ENCODE results near the gene FAM3D.

FAM3D gene

GRCh38 chr3:58622892-58623291, 43.7 kb downstream of the FAM3D start:
- DNase-seq (ENCODE audit: low spot score), result no peak
- TF ChIP-seq CTCF (IDR thresholded peaks at IDR 0.05; ENCODE audit: extremely low read depth, insufficient read depth, missing control alignments), result no peak
- in situ Hi-C loops (cut with MboI; ENCODE audit: low pct_unique_long_range_greater_than_20kb, low sequenced_read_pairs, unreplicated experiment), result loop anchor here (10.0 kb wide), 1 partner anchor 48 kb away; the partner anchor contains the start of gene FAM107A

GRCh38 chr3:58622436-58622835, 44.1 kb downstream of the FAM3D start:
- DNase-seq (ENCODE audit: low spot score), result no peak
- no peak for TF ChIP-seq CTCF (IDR thresholded peaks at IDR 0.05; ENCODE audit: extremely low read depth, insufficient read depth, missing control alignments)
- in situ Hi-C loops (cut with MboI; ENCODE audit: low pct_unique_long_range_greater_than_20kb, low sequenced_read_pairs, unreplicated experiment), result loop anchor here (10.0 kb wide), 1 partner anchor 48 kb away; the partner anchor contains the start of gene FAM107A

GRCh38 chr3:58621086-58621830, 45.3 kb downstream of the FAM3D start:
- in situ Hi-C loops (cut with MboI; ENCODE audit: low pct_unique_long_range_greater_than_20kb, low sequenced_read_pairs, unreplicated experiment), result loop anchor here (10.0 kb wide), 1 partner anchor 46 kb away; the partner anchor contains the start of gene FAM107A
- DNase-seq (ENCODE audit: low spot score), result no peak
- no peak for TF ChIP-seq CTCF (IDR thresholded peaks at IDR 0.05; ENCODE audit: extremely low read depth, insufficient read depth, missing control alignments)

- in situ Hi-C loops (cut with MboI; ENCODE audit: low pct_unique_long_range_greater_than_20kb, low sequenced_read_pairs, unreplicated experiment), result loop anchor here (10.0 kb wide), 1 partner anchor 46 kb away; the partner anchor contains the start of gene FAM107A
- no peak for DNase-seq (ENCODE audit: low spot score)
- TF ChIP-seq CTCF (IDR thresholded peaks at IDR 0.05; ENCODE audit: extremely low read depth, insufficient read depth, missing control alignments), result no peak
These were observed 46.2 kb downstream of the FAM3D start for GRCh38 chr3:58620421-58620820.

- in situ Hi-C loops (cut with MboI; ENCODE audit: low pct_unique_long_range_greater_than_20kb, low sequenced_read_pairs, unreplicated experiment), result no loop called here
- no peak for TF ChIP-seq CTCF (IDR thresholded peaks at IDR 0.05; ENCODE audit: extremely low read depth, insufficient read depth, missing control alignments)
- no peak for DNase-seq (ENCODE audit: low spot score)
These were observed 49.2 kb downstream of the FAM3D start for GRCh38 chr3:58617338-58617761.

GRCh38 chr3:58613236-58614132, 53.1 kb downstream of the FAM3D start:
- DNase-seq (ENCODE audit: low spot score), result no peak
- TF ChIP-seq CTCF (IDR thresholded peaks at IDR 0.05; ENCODE audit: extremely low read depth, insufficient read depth, missing control alignments), result no peak
- in situ Hi-C loops (cut with MboI; ENCODE audit: low pct_unique_long_range_greater_than_20kb, low sequenced_read_pairs, unreplicated experiment), result no loop called here
